GM21528 (cell line): Measurements from ENCODE around the gene PPL.
"Not testable (repeated sequence)": the region's sequence is repeated elsewhere in the genome, so short reads cannot be mapped to it uniquely, and the experiment has no call there.

Experiments used
- ATAC-seq: cut with Tn5 transposase; IDR thresholded peaks from one replicate; pipeline ENCODE4 v1.9.1; 2021; ENCODE audit warnings: mild to moderate bottlenecking, moderate library complexity; ENCODE audit not compliant: unreplicated experiment, low FRiP score

The PPL gene

GRCh38 chr16:4913774-4914525, 23.0 kb downstream of the PPL start:
- ATAC-seq: no peak

GRCh38 chr16:4913130-4913773, 23.7 kb downstream of the PPL start:
- no peak for ATAC-seq

DNA sequence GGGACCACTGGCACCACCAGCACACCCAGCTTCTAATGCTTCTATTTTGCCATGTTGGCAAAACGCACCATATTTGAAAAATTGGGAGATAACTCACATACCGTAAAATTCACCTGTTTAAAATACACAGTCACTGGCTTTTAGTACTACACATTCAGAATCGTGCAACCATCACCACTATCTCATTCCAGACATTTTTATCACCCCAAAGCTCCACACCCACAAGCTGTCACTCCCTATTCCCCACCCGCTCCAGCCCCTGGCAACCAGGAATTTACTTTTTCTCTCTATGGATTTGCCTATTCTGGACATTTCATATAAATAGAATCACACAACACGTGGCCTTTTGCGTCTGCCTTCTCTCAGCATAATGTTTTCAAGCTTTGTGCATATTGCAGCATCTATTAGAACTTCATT, 25.0 kb downstream of the PPL start:
- ATAC-seq: no peak

DNA sequence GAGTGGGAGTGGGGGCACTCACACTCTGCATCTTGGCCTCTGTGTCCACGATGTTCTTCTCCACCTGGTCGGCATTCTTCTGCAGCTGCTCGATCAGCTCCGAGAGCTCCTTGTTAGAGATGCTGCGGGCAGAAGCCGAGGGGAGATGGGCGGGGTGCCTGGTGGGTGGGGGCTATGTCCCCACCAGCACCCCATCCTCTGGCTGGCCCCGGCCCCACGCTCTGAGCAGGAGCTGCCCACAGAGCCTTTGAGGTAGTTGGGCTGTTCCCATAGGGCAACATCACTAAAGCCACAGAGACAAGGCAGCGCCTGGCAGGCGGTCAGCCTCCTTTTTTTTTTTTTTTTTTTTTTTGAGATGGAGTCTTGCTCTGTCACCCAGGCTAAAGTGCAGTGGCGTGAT, 26.1 kb downstream of the PPL start:
- ATAC-seq: no peak

DNA sequence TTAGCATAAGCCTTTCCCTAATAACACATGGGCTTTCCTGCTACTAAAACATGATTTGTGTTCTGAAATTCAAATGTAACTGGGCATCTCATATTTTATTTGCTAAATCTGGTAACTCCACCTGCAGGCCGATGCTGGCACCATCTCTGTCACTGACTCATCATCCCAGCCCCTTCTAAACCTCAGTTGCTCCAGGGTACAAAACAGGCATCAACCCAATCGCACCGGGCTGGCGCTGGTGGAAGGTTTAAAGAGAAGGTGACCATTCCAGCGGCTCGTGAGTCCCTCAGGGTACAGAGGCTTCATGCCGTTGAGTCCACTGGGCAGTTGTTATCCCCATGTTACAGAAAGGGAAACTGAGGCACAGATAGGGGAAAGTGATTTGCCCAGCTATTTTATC, 27.1 kb downstream of the PPL start:
- ATAC-seq: no peak

GRCh38 chr16:4908854-4909401, 28.0 kb downstream of the PPL start:
- ATAC-seq: no peak

DNA sequence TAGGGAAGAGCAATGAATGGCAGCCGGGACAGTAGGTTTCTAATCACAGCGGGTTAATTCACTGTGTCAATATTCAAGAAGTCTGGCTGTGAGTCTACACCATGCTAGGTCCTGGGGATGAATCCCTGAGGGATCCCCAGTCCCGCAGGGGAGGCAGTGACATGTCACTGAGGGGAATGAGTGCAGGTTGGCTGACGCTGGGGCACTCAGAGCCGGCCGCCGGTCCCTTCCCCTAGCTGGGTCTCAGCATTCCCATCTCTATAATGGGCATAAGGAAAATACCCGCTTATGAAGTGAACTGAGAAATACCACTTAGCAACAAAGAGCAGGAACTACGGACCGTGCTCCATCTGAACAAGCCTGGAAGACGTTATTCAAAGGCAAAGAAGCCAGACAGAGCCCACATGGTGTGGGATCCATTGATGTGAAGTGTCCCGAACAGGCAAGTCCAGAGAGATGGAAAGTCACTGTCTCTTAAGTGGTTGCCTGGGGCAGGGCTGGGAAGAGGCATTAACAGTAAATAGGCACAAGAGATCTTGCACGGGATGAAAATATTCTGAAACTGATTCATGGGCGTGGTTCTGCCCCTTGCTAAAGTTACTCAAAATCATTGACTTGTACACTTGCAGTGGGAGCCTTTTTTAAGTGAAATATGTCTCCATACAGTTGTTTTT, 31.9 kb downstream of the PPL start:
- ATAC-seq: no peak

DNA sequence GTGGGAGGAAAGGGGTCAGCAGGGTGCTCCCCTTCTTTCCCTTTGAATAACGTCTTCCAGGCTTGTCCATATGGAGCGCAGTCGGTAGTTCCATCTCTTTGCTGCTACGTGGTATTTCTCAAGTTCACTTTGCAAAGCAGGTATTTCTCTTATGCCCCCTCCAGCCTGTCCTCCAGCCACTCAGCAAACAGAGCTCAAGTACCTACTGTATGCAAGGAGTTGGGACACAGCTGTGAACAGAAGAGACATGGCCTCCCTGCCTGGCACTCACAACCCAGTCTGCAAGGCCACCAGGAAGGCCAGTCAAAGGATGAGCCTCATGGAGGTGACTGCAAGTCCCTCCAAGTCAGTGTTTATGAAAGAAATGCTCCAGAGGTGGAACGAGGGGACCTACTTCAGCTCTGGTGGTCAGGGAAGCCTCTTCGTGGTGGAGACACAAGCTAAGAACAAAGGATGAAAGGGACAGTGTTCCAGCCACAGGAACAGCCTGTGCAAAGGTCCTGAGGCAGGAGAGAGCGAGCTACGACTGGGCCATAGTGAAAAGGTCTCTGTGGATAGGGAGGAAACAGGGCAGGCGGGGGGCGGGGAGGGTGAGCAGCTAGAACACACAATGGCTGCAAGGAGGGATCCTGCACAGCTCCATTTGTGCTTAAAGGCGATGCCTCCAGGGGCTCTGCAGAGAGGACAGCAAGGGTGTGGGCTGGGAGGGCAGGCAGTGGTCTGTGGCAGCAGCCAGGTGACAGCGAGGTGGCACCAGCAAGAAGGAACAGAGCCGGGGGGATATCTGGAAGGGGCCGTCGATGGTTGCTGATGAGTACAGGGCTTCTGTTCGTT, 32.6 kb downstream of the PPL start:
- no peak for ATAC-seq

DNA sequence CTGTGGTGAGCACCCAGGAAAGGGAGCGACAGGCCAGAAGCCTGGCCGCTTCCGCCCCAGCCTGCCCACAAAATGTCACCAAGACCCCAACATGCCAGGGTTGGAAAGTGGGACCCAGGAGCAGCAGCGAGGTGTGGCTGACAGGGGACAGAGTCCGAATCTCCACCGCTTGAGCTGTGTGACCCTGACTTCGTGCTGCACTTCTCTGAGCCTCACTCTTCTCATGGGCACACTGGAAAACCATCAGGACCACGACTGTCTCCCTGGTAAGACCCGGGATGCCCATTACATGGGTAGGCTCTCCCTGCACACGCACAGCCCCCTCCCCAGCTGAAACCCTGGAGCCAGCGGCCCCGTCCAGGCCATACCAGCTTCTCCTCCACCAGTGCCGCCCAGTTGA, 34.9 kb downstream of the PPL start:
- ATAC-seq: no peak

DNA sequence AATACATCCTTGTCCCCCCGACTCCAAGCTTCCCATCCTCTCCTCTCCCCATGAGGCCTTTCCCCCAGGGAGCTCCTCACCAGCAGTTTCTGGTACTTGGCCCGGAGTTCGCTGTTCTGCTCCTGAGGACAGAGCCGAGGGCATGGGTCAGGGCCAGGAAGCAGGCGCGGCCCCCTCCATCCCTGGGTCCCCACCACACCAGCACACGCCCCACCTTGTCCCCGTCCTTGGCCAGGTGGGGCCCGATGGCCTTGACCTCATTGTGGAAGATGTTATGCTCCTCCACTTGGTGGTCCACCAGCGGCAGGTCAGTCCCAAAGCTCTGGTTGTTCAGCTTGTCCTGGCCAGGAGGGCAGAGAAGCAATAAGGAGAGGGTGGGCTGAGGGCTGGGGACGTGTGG, 36.2 kb downstream of the PPL start:
- no peak for ATAC-seq

- no peak for ATAC-seq
These were observed 36.9 kb downstream of the PPL start for GRCh38 chr16:4900036-4900435.

DNA sequence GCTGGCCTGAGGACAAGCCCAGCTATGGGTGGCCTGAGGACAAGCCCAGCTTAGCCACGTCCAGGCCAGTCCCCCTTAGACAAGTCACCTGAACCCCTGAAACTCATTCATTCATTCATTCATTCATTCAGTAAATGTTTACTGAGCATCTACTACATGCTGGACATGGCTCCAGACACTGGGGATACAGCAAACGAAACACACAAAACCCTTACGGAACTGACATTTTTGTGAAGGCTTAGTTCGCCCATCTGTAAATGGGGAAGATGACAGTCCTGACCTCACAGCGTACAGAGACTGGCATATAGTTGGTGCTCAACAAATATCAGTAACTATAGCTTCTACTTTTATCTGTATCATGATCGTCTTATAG, 37.5 kb downstream of the PPL start:
- ATAC-seq: no peak

- ATAC-seq: no peak
These were observed 38.0 kb downstream of the PPL start for GRCh38 chr16:4898811-4899473.

DNA sequence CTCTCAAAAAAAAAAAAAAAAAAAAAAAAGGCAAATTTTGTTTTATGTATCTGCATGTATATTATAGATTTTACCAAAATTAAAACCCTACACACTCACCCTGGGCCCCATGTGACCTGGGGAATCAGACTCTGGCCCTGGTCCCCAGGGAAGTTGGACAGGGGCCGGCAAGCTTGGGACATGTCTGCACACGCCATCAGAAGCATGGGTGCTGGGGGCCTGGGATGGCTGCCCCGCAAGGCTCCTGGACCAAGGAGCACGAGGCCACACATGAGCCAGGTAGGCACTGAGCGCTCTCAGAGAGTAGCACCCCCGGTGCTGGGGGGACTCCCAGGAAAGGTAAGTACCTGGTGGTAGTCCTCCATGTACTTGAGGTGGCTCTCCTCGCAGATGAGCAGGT, 39.6 kb downstream of the PPL start:
- no peak for ATAC-seq

DNA sequence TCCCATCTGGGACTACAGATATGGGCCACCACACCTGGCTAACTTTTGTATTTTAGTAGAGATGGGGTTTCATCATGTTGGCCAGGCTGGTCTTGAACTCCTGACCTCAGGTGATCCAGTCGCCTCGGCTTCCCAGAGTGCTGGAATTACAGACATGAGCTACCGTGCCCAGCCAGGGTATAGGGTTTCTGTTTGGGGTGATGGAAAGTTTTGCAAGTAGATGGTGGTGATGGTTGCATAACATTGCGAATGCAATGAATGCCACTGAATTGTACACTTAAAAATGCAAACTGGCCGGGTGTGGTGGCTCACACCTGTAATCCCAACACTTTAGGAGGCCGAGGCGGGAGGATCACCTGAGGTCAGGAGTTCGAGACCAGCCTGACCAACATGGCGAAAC, 40.2 kb downstream of the PPL start:
- ATAC-seq: not testable (repeated sequence)

DNA sequence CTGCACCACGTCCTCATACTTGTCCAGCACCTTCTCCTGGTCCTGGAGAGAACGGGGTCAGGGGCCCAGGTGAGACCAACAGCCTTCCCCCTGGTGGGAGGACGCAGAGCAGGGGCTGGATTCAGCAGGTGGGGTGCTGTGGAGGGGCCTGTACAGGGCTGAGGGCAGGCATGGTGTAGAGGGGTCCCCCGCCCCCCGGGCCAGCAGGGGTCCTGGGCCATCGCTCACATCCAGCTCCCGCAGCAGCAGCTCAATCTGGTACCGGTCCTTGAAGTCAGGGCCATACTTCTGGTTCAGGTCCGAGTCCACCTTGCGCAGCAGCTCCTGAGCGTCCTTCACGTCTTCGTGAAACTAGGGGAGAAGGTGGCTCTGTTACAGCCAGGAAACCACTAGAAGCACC, 41.6 kb downstream of the PPL start:
- no peak for ATAC-seq

GRCh38 chr16:4894276-4895150, 42.4 kb downstream of the PPL start:
- no peak for ATAC-seq

DNA sequence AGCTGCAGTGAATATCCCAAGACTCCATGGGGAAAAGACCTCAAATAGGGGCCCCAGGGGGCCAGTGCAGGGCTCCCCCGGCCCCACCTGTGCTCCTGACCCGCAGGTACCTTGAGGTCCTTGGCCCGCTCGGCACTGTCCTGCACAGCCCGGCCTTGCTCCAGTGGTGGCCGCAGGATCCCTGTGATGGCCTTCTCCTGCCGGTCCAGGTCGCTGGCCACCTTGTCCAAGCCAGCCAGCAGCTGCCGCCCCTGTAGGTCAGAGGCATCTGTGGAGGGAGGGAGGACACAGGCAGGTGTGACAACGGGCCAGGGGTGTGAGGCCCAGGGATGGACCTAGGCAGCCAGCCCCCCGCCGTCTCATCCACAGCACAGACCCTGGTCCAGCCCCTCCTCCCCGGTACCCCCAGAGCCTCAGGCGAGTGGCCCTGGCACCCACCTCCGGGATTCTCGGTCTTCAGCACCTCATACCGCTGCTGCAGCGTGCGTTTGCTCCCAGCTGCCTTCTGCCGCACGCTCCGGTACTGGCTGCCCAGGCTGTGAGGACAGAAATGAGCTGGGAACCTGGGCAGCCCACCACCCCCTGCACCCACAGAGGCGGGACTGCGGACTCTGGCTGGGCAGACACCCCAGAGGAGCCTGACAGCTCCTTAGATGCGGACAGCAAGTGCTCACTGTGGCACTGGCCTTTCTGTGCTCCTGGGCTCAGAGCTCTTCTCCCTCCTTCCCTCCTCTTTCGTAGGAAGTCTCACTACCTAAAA, 43.7 kb downstream of the PPL start:
- ATAC-seq: no peak
